Fibroblast of mammary gland (primary cell): Measurements from ENCODE around the gene PSMA5.
A peak's percentile ranks its signal among the peaks of the same experiment; 100 is the strongest.
"Not testable (repeated sequence)": the region's sequence is repeated elsewhere in the genome, so short reads cannot be mapped to it uniquely, and the experiment has no call there.

Experiments
- DNase-seq: peaks from one replicate; pipeline ENCODE4 v3.0.0-alpha.2; 2010; ENCODE audit warnings: low read depth
- H3K4me3 ChIP-seq: 2 replicates; pipeline ENCODE4 v1.5.1; 2011; ENCODE audit warnings: low read depth, mild to moderate bottlenecking, low read length, moderate library complexity; ENCODE audit not compliant: control insufficient read depth
- CTCF ChIP-seq: conservative IDR thresholded peaks from 2 replicates; pipeline ENCODE4 v1.5.1; 2011; ENCODE audit warnings: low read depth, low read length, inconsistent platforms; ENCODE audit not compliant: control insufficient read depth, insufficient read depth

Gene PSMA5

GRCh38 chr1:109447524-109447923 is 21.3 kb upstream of the PSMA5 start:
- no peak for DNase-seq
- no peak for TF ChIP-seq CTCF
- H3K4me3 ChIP-seq = no peak overlapping the region

- not testable (repeated sequence) for H3K4me3 ChIP-seq, DNase-seq
Observed at GRCh38 chr1:109445949-109446695, 19.9 kb upstream of the PSMA5 start.

DNA sequence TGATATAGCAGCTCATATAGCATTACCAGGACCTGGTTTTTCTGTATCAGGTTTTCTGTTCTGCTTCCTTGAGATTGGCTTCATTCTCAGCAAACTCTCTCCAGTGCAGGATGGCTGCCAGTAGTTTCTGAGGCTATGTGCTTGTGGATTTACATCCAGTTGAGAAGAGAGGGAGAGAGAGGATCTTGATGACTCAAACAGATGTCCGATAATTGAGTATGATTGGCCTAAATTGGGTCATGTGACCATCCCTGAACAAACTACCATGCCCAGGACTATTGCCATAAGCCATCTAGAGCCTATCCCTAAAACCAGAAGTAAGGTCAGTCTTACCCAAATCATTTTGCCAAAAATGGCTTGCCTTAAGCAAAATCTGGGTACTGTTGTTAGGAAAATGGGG is 18.1 kb upstream of the PSMA5 start:
- no peak for TF ChIP-seq CTCF
- no peak overlapping the region for H3K4me3 ChIP-seq
- peak; percentile 36 for DNase-seq

- no peak for DNase-seq
- TF ChIP-seq CTCF = no peak
- H3K4me3 ChIP-seq = no peak overlapping the region
Observed at GRCh38 chr1:109443476-109443875, 17.2 kb upstream of the PSMA5 start.

DNA sequence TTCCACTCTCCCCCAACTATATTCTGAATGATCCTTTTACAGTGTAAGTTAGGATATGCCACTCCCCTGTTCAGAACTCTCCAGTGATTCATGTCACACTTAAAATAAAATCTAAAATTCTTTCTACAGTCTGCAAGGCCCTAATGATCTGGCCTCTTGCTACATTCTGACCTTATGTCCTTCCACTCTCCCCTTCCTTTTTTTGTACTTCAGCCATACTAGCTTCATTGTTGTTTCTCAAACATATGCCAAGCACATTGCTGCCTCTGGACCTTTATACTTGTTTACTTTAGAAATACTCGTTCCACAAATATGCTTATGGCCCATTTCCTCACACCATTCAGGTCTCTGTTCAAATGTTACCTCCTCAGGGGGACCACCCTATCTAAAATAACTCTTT is 14.8 kb upstream of the PSMA5 start:
- H3K4me3 ChIP-seq = no peak overlapping the region
- TF ChIP-seq CTCF = no peak
- DNase-seq = peak; percentile 91

- peak; percentile 99 for DNase-seq
- no peak overlapping the region for H3K4me3 ChIP-seq
- TF ChIP-seq CTCF = no peak
Observed at GRCh38 chr1:109438798-109439297, 12.6 kb upstream of the PSMA5 start.

DNA sequence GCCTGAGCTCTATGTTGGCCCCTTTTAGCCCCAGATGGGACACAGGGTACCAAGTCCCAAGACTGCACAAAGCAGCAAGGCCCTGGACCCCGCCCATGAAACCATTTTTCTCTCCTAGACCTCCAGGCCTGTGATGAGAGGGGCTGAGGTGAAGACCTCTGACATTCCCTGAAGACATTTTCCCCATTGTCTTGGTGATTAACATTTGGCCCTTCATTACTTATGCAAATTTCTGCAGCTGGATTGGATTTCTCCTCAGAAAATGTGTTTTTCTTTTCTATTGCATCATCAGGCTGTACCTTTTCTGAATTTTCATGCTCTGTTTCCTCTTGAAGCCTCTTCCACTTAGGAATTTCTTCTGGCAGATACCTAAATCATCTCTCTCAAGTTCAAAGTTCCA is 8.2 kb upstream of the PSMA5 start:
- DNase-seq = no peak
- H3K4me3 ChIP-seq = no peak overlapping the region
- TF ChIP-seq CTCF = no peak
